ENCODE data around the gene SLC13A3. TPM values are rescaled to one million over a fixed set of nuclear protein-coding genes. Genes with fewer than 3 reads are reported as not detected.

SLC13A3 gene
- total RNA-seq, 1 donor from 2014 or later = 0.66 TPM

DNA sequence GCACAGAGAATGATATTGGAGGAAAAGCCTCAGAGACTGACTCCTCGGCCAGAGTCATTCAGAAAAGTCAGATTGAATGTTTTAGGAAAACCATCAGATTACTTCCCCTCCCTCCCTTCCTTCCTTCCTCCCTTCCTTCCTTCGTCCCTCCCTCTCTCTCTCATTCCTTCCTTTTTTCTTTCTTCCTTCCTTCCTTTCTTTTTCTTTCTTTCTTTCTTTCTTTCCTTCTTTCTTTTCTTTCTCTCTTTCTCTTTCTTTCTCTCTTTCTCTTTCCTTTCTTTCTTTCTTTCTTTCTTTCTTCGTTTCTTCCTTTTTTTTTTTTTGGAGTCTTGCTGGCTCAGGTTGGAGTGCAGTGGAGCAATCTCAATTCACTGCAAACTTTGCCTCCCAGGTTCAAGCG, 108.2 kb downstream of the SLC13A3 start:
- H3K27me3 ChIP-seq (ENCODE audit: insufficient read depth, low read length) = peaks cover 8% of the 10 kb centered on the region
- H3K79me2 ChIP-seq (ENCODE audit: insufficient read depth, low read length) = no peaks in the 10 kb centered on the region
- H3K4me3 ChIP-seq (ENCODE audit: insufficient read depth, low read depth, low read length) = no peak overlapping the region
- no peak overlapping the region for H3K27ac Mint-ChIP-seq (ENCODE audit: unreplicated experiment)
- H3K9me3 ChIP-seq (ENCODE audit: insufficient read depth, low read depth, low read length) = no peaks in the 10 kb centered on the region
- TF ChIP-seq, protein P1, sequence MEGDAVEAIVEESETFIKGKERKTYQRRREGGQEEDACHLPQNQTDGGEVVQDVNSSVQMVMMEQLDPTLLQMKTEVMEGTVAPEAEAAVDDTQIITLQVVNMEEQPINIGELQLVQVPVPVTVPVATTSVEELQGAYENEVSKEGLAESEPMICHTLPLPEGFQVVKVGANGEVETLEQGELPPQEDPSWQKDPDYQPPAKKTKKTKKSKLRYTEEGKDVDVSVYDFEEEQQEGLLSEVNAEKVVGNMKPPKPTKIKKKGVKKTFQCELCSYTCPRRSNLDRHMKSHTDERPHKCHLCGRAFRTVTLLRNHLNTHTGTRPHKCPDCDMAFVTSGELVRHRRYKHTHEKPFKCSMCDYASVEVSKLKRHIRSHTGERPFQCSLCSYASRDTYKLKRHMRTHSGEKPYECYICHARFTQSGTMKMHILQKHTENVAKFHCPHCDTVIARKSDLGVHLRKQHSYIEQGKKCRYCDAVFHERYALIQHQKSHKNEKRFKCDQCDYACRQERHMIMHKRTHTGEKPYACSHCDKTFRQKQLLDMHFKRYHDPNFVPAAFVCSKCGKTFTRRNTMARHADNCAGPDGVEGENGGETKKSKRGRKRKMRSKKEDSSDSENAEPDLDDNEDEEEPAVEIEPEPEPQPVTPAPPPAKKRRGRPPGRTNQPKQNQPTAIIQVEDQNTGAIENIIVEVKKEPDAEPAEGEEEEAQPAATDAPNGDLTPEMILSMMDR (IDR thresholded peaks at IDR 0.05; ENCODE audit: insufficient read depth, low read depth, low read length) = no peak
- TF ChIP-seq EZH2 (IDR thresholded peaks at IDR 0.05; ENCODE audit: insufficient read depth, low read length) = no peak
- peaks cover 14% of the 10 kb centered on the region for H3K27me3 Mint-ChIP-seq (ENCODE audit: low read depth, unreplicated experiment)
- H3K4me3 Mint-ChIP-seq (ENCODE audit: unreplicated experiment) = no peak overlapping the region
- no peak overlapping the region for H3K27ac ChIP-seq (ENCODE audit: low read depth, low read length)
- H4K20me1 ChIP-seq (ENCODE audit: insufficient read depth, low read length) = no peaks in the 10 kb centered on the region
- DNase-seq (ENCODE audit: low read depth) (no peak), FAIRE-seq (no peak)
- no peak overlapping the region for H3K9ac ChIP-seq (ENCODE audit: low read length)
- H3K4me1 ChIP-seq (ENCODE audit: insufficient read depth, low read length) = no peaks in the 10 kb centered on the region
- H3K9me3 Mint-ChIP-seq (ENCODE audit: unreplicated experiment) = no peaks in the 10 kb centered on the region
- H3K36me3 ChIP-seq (ENCODE audit: insufficient read depth, low read length) = no peaks in the 10 kb centered on the region
- H3K36me3 Mint-ChIP-seq (ENCODE audit: low read depth, unreplicated experiment) = no peaks in the 10 kb centered on the region
- no peak overlapping the region for H3K4me2 ChIP-seq (ENCODE audit: low read length)
- H2AFZ ChIP-seq (ENCODE audit: low read depth, low read length) = no peak overlapping the region
- H3K4me1 Mint-ChIP-seq (ENCODE audit: low read depth, unreplicated experiment) = no peaks in the 10 kb centered on the region

DNA sequence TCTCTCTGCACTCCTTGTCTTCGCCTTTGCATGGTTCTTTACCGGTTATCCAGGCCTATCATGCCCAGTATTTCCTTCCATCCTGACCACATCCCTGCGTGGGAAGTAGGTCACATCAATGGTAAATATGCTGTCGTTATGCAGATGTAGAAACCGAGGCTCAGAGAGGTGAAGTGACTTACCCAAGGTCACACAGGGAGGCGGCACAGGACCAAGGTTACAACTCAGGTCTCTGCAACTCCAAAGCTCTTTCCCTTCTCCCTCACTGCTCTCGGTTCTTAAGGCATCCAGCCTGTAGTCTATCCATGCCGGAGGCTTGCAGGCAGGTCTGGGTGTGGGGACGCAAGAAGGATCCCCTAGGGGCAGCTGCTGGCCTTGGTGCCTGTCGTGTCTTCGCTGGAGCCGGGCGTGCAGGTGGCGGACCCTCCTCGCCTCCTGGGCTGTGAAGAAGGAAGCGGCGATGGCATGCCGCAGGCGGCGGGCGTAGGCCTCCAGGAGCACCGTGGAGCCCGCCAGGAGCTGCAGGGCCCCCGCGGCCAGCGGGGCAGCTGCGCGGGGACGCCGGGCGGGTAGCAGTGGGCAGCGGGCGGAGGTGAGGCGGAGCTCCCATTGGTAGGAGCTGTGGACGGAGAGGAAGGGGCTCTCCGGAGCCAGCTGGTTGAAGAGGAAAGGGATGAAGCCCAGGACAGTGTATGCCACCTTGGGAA, 109.9 kb downstream of the SLC13A3 start:
- no peaks in the 10 kb centered on the region for H3K4me1 ChIP-seq (ENCODE audit: insufficient read depth, low read length)
- H3K36me3 Mint-ChIP-seq (ENCODE audit: low read depth, unreplicated experiment) = no peaks in the 10 kb centered on the region
- FAIRE-seq (no peak), DNase-seq (ENCODE audit: low read depth) (no peak)
- H3K27me3 Mint-ChIP-seq (ENCODE audit: low read depth, unreplicated experiment) = peaks cover 18% of the 10 kb centered on the region
- peaks cover 8% of the 10 kb centered on the region for H3K27me3 ChIP-seq (ENCODE audit: insufficient read depth, low read length)
- no peaks in the 10 kb centered on the region for H3K36me3 ChIP-seq (ENCODE audit: insufficient read depth, low read length)
- no peaks in the 10 kb centered on the region for H4K20me1 ChIP-seq (ENCODE audit: insufficient read depth, low read length)
- H3K9me3 ChIP-seq (ENCODE audit: insufficient read depth, low read depth, low read length) = no peaks in the 10 kb centered on the region
- no peaks in the 10 kb centered on the region for H3K4me1 Mint-ChIP-seq (ENCODE audit: low read depth, unreplicated experiment)
- H3K27ac ChIP-seq (ENCODE audit: low read depth, low read length) = no peak overlapping the region
- no peak overlapping the region for H2AFZ ChIP-seq (ENCODE audit: low read depth, low read length)
- no peaks in the 10 kb centered on the region for H3K79me2 ChIP-seq (ENCODE audit: insufficient read depth, low read length)
- TF ChIP-seq, protein P1 (IDR thresholded peaks at IDR 0.05; ENCODE audit: insufficient read depth, low read depth, low read length) = no peak
- no peak for TF ChIP-seq EZH2 (IDR thresholded peaks at IDR 0.05; ENCODE audit: insufficient read depth, low read length)
- H3K4me3 ChIP-seq (ENCODE audit: insufficient read depth, low read depth, low read length) = no peak overlapping the region
- H3K27ac Mint-ChIP-seq (ENCODE audit: unreplicated experiment) = no peak overlapping the region
- H3K9me3 Mint-ChIP-seq (ENCODE audit: unreplicated experiment) = no peaks in the 10 kb centered on the region
- no peak overlapping the region for H3K4me3 Mint-ChIP-seq (ENCODE audit: unreplicated experiment)
- H3K9ac ChIP-seq (ENCODE audit: low read length) = no peak overlapping the region
- H3K4me2 ChIP-seq (ENCODE audit: low read length) = no peak overlapping the region

DNA sequence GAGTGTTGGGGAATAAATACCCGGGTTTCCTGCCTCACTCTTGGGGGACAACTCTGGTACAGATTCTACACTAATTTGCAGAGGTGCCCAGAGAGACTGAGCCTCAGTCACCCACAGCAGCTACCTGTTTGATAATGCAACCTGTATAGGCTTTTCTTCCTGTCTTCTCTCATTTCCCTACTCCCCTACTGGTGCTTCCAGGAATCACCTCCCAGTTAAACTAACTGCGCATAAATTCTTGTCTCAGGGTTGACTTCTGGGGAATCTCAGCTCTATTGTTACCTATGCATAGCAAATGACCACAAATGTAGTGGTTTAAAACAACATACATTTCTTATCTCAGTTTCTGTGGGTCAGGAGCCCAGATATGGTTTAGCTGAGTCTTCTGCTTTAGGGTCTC, 112.1 kb downstream of the SLC13A3 start:
- Histone ChIP-seq H3K4me3 (ENCODE audit: insufficient read depth, low read depth, low read length) (no peak overlapping the region), H3K27me3 (ENCODE audit: insufficient read depth, low read length) (peaks cover 8% of the 10 kb centered on the region), H3K4me1 (ENCODE audit: insufficient read depth, low read length) (no peaks in the 10 kb centered on the region), H3K9ac (ENCODE audit: low read length) (no peak overlapping the region), H3K36me3 (ENCODE audit: insufficient read depth, low read length) (no peaks in the 10 kb centered on the region), H4K20me1 (ENCODE audit: insufficient read depth, low read length) (no peaks in the 10 kb centered on the region), H2AFZ (ENCODE audit: low read depth, low read length) (no peak overlapping the region), H3K9me3 (ENCODE audit: insufficient read depth, low read depth, low read length) (no peaks in the 10 kb centered on the region), H3K4me2 (ENCODE audit: low read length) (no peak overlapping the region), H3K27ac (ENCODE audit: low read depth, low read length) (no peak overlapping the region), H3K79me2 (ENCODE audit: insufficient read depth, low read length) (no peaks in the 10 kb centered on the region)
- no peaks in the 10 kb centered on the region for H3K9me3 Mint-ChIP-seq (ENCODE audit: unreplicated experiment)
- peaks cover 18% of the 10 kb centered on the region for H3K27me3 Mint-ChIP-seq (ENCODE audit: low read depth, unreplicated experiment)
- DNase-seq (ENCODE audit: low read depth) (no peak), FAIRE-seq (no peak)
- H3K4me3 Mint-ChIP-seq (ENCODE audit: unreplicated experiment) = no peak overlapping the region
- no peak overlapping the region for H3K27ac Mint-ChIP-seq (ENCODE audit: unreplicated experiment)
- H3K36me3 Mint-ChIP-seq (ENCODE audit: low read depth, unreplicated experiment) = no peaks in the 10 kb centered on the region
- TF ChIP-seq EZH2 (IDR thresholded peaks at IDR 0.05; ENCODE audit: insufficient read depth, low read length) = no peak
- TF ChIP-seq, protein P1 (IDR thresholded peaks at IDR 0.05; ENCODE audit: insufficient read depth, low read depth, low read length) = no peak
- H3K4me1 Mint-ChIP-seq (ENCODE audit: low read depth, unreplicated experiment) = no peaks in the 10 kb centered on the region

Measured in astrocyte (in vitro differentiated cells and primary cell).